LNCAP (cell line): Measurements from ENCODE around the gene NEK6.

Experiments
- TF ChIP-seq, protein P1 (sequence below): fragments of 450-650 bp; IDR thresholded peaks from 2 replicates; pipeline ENCODE4 v1.5.1; 2017; ENCODE audit warnings: mild to moderate bottlenecking

NEK6 gene

DNA sequence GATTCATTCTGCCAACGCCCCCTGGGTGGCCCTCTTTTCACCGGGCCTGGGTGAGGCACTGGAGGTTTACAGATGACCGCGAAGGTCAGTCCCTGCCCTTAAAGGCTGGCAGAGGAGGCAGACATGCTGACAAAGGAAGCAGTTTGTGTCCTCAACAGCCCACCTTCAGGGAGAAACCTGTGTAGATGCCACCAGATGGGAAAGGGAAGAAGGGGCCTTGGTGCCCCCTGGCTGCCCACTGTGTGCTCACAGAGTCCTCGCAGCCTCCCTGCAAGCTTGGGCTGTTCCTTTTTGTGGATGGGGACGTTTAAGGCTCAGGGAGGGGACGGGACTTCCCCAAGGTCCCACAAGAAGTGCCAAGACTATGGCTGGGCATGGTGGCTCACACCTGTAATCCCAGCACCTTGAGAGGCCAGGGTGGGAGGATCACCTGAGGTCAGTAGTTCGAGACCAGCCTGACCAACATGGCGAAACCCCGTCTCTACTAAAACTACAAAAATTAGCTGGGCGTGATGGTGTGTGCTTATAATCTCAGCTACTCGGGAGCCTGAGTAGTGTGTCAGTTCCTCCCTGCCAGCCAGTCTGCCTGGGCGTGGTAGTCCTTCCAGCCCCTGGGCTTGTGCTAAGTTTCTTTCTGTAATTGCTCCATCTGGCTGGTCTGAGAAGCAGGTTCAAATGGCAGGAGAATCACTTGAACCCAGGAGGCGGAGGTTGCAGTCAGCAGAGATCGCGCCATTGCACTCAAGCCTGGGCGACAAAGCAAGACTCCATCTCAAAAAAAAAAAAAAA is 36.2 kb downstream of the NEK6 start:
- TF ChIP-seq, protein P1, sequence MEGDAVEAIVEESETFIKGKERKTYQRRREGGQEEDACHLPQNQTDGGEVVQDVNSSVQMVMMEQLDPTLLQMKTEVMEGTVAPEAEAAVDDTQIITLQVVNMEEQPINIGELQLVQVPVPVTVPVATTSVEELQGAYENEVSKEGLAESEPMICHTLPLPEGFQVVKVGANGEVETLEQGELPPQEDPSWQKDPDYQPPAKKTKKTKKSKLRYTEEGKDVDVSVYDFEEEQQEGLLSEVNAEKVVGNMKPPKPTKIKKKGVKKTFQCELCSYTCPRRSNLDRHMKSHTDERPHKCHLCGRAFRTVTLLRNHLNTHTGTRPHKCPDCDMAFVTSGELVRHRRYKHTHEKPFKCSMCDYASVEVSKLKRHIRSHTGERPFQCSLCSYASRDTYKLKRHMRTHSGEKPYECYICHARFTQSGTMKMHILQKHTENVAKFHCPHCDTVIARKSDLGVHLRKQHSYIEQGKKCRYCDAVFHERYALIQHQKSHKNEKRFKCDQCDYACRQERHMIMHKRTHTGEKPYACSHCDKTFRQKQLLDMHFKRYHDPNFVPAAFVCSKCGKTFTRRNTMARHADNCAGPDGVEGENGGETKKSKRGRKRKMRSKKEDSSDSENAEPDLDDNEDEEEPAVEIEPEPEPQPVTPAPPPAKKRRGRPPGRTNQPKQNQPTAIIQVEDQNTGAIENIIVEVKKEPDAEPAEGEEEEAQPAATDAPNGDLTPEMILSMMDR, result no peak

DNA sequence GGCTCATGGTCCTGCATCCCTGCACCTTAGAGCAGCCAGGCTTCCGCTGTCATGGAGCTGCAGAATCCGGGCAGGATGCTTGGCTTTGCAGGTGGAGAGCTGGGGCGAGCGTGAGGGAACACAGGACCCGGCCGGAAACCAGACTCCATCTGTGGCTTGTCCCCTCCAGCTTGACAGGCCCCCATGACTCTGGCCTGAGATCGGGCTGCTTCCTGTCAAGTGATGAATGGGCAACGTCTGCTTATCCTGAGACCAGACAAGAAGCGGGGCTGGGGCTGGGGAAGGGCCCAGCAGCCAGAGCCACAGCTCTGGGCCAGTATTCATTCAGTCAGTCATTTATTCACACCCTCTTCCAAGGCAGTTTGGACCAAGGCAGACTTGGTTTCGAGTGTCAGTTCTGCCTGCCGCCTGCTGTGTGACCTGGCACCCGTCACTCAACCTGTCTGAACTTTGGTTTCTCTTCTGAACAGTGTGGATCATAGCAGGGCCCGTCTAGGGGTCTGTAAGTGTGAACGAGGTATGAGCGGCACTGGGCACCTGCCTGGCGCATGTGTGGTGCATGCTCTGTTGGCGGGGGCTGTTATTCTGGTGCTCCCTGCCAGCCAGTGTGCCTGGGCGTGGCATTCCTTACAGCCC is 37.5 kb downstream of the NEK6 start:
- TF ChIP-seq, protein P1, result no peak

DNA sequence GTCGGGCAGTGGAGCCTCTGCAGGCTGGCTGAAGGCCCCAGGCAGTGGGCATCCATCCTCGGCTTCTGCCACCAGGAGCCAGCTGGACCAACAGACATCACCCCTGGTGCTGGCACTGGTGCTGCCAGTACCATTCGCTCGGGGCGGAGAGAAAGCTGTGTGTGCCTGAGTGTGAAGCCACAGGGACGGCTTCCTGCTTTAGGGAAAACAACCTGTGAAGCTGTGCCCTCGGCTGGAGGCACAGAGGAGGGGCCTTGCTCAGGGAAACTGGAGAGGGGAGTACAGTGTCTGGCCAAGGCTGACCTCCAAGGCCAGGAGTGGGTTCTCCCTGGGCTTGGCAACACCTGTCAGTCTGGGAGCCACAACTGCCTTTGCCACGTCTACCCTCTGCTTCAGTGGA is 38.3 kb downstream of the NEK6 start:
- TF ChIP-seq, protein P1, result no peak

DNA sequence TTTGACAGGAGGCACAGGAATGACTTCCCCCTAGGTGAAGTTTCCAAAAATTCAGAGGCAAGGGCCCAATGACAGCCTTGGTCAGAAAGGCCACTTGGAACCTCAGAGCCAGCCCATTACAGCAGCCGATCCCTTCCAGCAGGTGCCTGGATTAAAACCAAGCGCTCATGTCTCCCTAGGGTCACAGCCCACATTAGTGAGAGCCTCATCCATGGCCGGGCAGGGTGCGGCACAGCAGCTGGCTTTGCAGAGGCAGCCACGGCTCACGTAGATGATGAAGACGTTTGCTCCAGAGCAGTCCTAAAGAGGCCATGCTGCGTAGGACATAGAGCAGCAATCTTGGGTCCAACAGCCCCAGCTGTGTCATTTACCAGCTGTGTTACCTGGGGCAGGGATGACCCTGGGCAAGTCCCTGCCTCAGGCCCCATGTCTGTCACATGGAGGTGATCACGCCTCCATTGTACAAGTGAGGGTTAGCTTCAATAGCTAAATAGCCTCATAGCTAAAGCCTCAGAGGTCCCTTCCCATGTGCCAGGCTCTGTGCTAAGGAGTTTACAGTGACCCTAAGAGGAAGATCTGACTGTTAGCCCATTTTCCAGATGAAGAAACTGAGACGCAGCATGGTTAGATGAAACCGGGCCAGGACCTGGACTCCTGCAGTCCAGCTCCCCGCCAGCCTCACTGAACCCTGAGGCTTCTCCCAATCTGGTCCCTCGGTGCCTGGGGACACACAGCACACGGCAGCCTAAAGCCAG is 39.2 kb downstream of the NEK6 start:
- TF ChIP-seq, protein P1, result no peak

DNA sequence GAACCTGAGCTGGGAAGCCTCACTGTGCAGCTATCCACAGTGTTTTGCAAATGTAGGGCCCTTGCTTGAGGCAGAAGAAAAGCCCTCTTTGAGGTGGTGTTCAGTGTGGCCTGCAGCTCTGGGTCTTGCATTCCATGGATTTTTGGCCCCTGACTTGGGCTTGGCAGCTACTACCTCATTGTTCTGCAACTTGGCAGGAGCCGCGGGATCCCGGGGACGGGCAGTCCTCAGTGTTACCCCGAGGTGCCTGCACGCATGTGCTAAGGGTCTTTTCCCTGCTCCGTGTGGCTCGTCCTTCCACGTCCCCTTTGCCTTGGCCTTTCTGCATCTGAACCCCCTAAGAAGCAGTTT is 39.8 kb downstream of the NEK6 start:
- TF ChIP-seq, protein P1, result no peak

DNA sequence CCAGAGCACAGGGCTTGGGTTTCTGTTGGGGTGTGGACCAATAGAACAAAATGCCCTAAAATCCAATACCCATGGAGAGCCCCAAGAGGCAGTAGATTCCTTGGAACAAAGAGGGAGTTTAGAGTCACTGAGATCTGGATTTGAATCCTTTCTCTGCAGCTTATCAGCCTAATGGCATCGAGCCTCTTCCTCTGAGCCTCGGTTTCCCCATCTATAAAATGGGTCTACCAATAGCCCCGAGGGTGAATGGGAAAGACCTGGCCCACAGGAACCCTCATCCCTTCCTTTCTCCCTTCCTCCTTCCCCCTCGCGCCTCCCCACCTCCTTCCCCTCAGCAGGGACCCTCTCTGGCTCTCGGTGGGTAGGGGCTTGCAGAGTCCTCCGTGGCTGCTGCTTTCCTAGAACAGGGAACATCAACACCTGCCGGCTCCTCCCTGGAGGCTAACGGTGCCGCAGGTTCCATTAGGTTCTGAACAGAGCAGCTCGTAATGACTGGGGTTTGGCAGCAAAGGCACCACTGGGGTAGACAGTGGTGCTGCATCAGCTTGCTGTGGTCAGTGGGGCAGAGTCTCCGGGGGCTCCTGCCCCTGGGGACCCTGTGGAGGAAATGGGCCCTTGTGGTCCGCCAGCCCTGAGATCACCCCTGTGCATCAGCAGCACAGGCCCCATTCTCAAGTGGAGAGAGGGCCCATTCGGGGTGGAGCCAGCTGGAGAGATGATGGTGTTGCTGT is 40.3 kb downstream of the NEK6 start:
- TF ChIP-seq, protein P1, result no peak

DNA sequence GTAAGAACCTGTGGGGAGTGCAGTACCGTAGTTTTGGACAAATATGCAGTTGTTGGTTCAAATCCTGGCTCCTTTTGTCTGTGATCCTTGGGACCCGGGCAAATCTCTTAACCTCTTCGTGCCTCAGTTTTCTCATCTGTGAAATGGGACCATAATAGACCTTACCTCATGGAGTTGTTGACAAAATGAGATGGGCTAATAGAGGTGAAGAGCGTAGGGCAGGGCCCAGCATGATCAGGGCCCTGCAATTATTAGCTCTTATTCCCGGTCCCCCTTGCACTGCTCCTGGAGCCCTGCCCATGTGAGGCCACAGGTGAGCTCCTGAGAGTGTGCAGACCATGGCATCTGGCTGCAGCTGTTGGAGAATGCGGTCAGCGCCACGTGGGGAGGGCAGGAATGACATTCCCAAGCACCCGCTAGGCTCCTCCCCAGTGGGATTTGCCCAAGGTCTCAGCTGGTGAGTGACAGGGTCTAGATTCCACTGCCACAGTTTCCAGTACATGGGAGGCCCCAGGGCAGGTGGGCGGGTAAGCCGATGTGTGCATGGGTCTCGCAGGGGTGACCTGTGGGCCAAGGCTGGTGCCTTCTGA is 41.0 kb downstream of the NEK6 start:
- TF ChIP-seq, protein P1, result no peak
